Stimulated activated CD4-positive, alpha-beta T cell treated with anti-CD3 and anti-CD28 coated beads, Interleukin-4, amount 100 ng/mL, for 48 hours (primary cell): Measurements from ENCODE around the gene TET2.
"Not testable (repeated sequence)": the region's sequence is repeated elsewhere in the genome, so short reads cannot be mapped to it uniquely, and the experiment has no call there.

ENCODE experiments used
- DNase-seq, 2 donors: peaks; one replicate each; pipeline ENCODE4 v3.0.0-alpha.2; 2020; ENCODE audit warnings: low read depth in 2 of 2

Gene TET2

GRCh38 chr4:105288121-105288520 is 141.4 kb downstream of the TET2 start:
- DNase-seq, result no peak

- no peak for DNase-seq
These were observed 145.2 kb downstream of the TET2 start for GRCh38 chr4:105291925-105292324.

GRCh38 chr4:105293360-105293759 is 146.7 kb downstream of the TET2 start:
- no peak for DNase-seq

- no peak for DNase-seq
These were observed 150.0 kb downstream of the TET2 start for GRCh38 chr4:105296672-105297071.

GRCh38 chr4:105299027-105299426 is 152.4 kb downstream of the TET2 start:
- not testable (repeated sequence) for DNase-seq

GRCh38 chr4:105304085-105304484 is 157.4 kb downstream of the TET2 start:
- DNase-seq, result no peak

GRCh38 chr4:105305019-105305836 is 158.6 kb downstream of the TET2 start:
- no peak for DNase-seq

GRCh38 chr4:105306158-105306781 is 159.6 kb downstream of the TET2 start:
- DNase-seq, result peak; percentile 28 to 48

- DNase-seq, result no peak
These were observed 160.1 kb downstream of the TET2 start for GRCh38 chr4:105306820-105307219.

GRCh38 chr4:105318486-105318885 is 171.8 kb downstream of the TET2 start:
- DNase-seq, result no peak

- no peak for DNase-seq
These were observed 180.5 kb downstream of the TET2 start for GRCh38 chr4:105327222-105327621.

GRCh38 chr4:105327956-105328355 is 181.3 kb downstream of the TET2 start:
- DNase-seq, result no peak

- no peak for DNase-seq
These were observed 182.4 kb downstream of the TET2 start for GRCh38 chr4:105329081-105329480.
